Activated naive CD4-positive, alpha-beta T cell (primary cell): ENCODE measurements around the gene BST1.

Source experiments
- DNase-seq, 4 experiments: peaks; one replicate each; lab custom pipeline; 2025; lab: John Stamatoyannopoulos, UW

BST1 gene

GRCh38 chr4:15676039-15676438, 26.8 kb upstream of the BST1 start:
- no peak for DNase-seq

- DNase-seq, result no peak
Measured at GRCh38 chr4:15676899-15677298, 26.0 kb upstream of the BST1 start.

- no peak for DNase-seq
Measured at GRCh38 chr4:15677507-15677988, 25.3 kb upstream of the BST1 start.

- no peak for DNase-seq
Measured at GRCh38 chr4:15681067-15681371, 21.8 kb upstream of the BST1 start.

- DNase-seq, result peak; percentile 92 to 98 (median 97)
Measured at GRCh38 chr4:15681372-15682241, 21.3 kb upstream of the BST1 start, which contains the start of gene FAM200B. TSS of gene FAM200B (plus strand) at chr4:15681827. CDS start at chr4:15686978, 5,151 bp downstream.

- DNase-seq, result no peak
Measured at GRCh38 chr4:15682242-15683142, 20.4 kb upstream of the BST1 start.

GRCh38 chr4:15683143-15683495, 19.7 kb upstream of the BST1 start:
- no peak for DNase-seq

GRCh38 chr4:15684498-15684897, 18.4 kb upstream of the BST1 start:
- no peak for DNase-seq

GRCh38 chr4:15688051-15688450, 14.8 kb upstream of the BST1 start:
- no peak for DNase-seq

- DNase-seq, result no peak
Measured at GRCh38 chr4:15689540-15689939, 13.3 kb upstream of the BST1 start.

GRCh38 chr4:15690020-15690809, 12.7 kb upstream of the BST1 start:
- DNase-seq, result no peak

- no peak for DNase-seq
Measured at GRCh38 chr4:15691346-15692135, 11.3 kb upstream of the BST1 start.

- no peak for DNase-seq
Measured at GRCh38 chr4:15692602-15693001, 10.3 kb upstream of the BST1 start.

- no peak for DNase-seq
Measured at GRCh38 chr4:15694431-15694830, 8.4 kb upstream of the BST1 start.

- no peak for DNase-seq
Measured at GRCh38 chr4:15695240-15695699, 7.6 kb upstream of the BST1 start.

- DNase-seq, result no peak
Measured at GRCh38 chr4:15695729-15696128, 7.1 kb upstream of the BST1 start.

GRCh38 chr4:15696866-15697265, 6.0 kb upstream of the BST1 start:
- no peak for DNase-seq

- no peak for DNase-seq
Measured at GRCh38 chr4:15703439-15703838, 574 bp downstream of the BST1 start.

- no peak for DNase-seq
Measured at GRCh38 chr4:15704129-15704528, 1.3 kb downstream of the BST1 start.

- no peak for DNase-seq
Measured at GRCh38 chr4:15706646-15707362, 3.9 kb downstream of the BST1 start.

- DNase-seq, result no peak
Measured at GRCh38 chr4:15707363-15707715, 4.5 kb downstream of the BST1 start.
